ENCODE measurements around the gene NALCN. TPM values are rescaled to one million over a fixed set of nuclear protein-coding genes. Genes with fewer than 3 reads are reported as not detected.

NALCN gene
- total and polyA plus RNA-seq, 2 experiments from 2014 or later: 0.50 to 0.87 TPM

- Mint-ChIP-seq H3K4me3 (no peak overlapping the region), H3K36me3 (ENCODE audit: low read depth) (no peaks in the 10 kb centered on the region), H3K27ac (no peak overlapping the region), H3K27me3 (ENCODE audit: insufficient read depth, low read depth, poor library complexity) (peaks cover 2% of the 10 kb centered on the region), H3K4me1 (peaks cover 38% of the 10 kb centered on the region), H3K9me3 (no peaks in the 10 kb centered on the region)
- Histone ChIP-seq H3K4me3 (no peak overlapping the region), H3K27me3 (ENCODE audit: insufficient read depth) (no peaks in the 10 kb centered on the region), H3K9me2 (ENCODE audit: insufficient read depth) (no peaks in the 10 kb centered on the region), H3K4me2 (no peak overlapping the region), H4K20me1 (replicated peaks; ENCODE audit: insufficient read depth) (no peaks in the 10 kb centered on the region), H2AFZ (0 out of 2 replicates have a peak overlapping the region, but pooled peaks have one; percentile 7), H3K4me1 (ENCODE audit: insufficient read depth) (peaks cover 26% of the 10 kb centered on the region), H3K27ac (ENCODE audit: low read depth) (no peak overlapping the region), H3F3A (replicated peaks; ENCODE audit: low read depth) (no peaks in the 10 kb centered on the region), H3K36me3 (ENCODE audit: insufficient read depth) (no peaks in the 10 kb centered on the region), H3K79me2 (replicated peaks; ENCODE audit: insufficient read depth) (no peaks in the 10 kb centered on the region)
- ATAC-seq (no peak), DNase-seq (ENCODE audit: low spot score) (no peak)
- TF ChIP-seq STAT1 (IDR thresholded peaks at IDR 0.05; ENCODE audit: unreplicated experiment) (no peak), POLR2AphosphoS5 (IDR thresholded peaks at IDR 0.05; ENCODE audit: low read depth) (no peak), ZNF462 (CRISPR knock-in tag; IDR thresholded peaks at IDR 0.05) (no peak)
These were observed 31.4 kb downstream of the NALCN start for GRCh38 chr13:101384929-101385328.

- no peaks in the 10 kb centered on the region; the same call in 2 of the 3 replicates for H3K36me3 Mint-ChIP-seq (ENCODE audit: low read depth)
- Histone ChIP-seq H3K79me2 (replicated peaks; ENCODE audit: insufficient read depth) (no peaks in the 10 kb centered on the region), H3K4me3 (no peak overlapping the region), H4K20me1 (replicated peaks; ENCODE audit: insufficient read depth) (no peaks in the 10 kb centered on the region), H3K27ac (ENCODE audit: low read depth) (no peak overlapping the region), H2AFZ (no peak overlapping the region), H3K4me2 (no peak overlapping the region), H3K4me1 (ENCODE audit: insufficient read depth) (peaks cover 26% of the 10 kb centered on the region), H3K27me3 (ENCODE audit: insufficient read depth) (no peaks in the 10 kb centered on the region), H3K9me2 (ENCODE audit: insufficient read depth) (no peaks in the 10 kb centered on the region), H3F3A (replicated peaks; ENCODE audit: low read depth) (no peaks in the 10 kb centered on the region), H3K36me3 (ENCODE audit: insufficient read depth) (no peaks in the 10 kb centered on the region)
- H3K9me3 Mint-ChIP-seq: no peaks in the 10 kb centered on the region
- no peak overlapping the region for H3K4me3 Mint-ChIP-seq
- H3K4me1 Mint-ChIP-seq: peaks cover 38% of the 10 kb centered on the region
- H3K27me3 Mint-ChIP-seq (ENCODE audit: insufficient read depth, low read depth, poor library complexity): peaks cover 4% of the 10 kb centered on the region
- no peak for DNase-seq (ENCODE audit: low spot score)
- H3K27ac Mint-ChIP-seq: no peak overlapping the region
- ATAC-seq: no peak
- TF ChIP-seq EZH2 (IDR thresholded peaks at IDR 0.05; ENCODE audit: low read depth, unreplicated experiment) (no peak), JUNB (IDR thresholded peaks at IDR 0.05; ENCODE audit: unreplicated experiment) (no peak), ZNF331 (CRISPR knock-in tag; IDR thresholded peaks at IDR 0.05; ENCODE audit: low read depth) (no peak), CTCF (conservative IDR thresholded peaks at IDR 0.05; ENCODE audit: low read depth in 2 of 2) (no peak), POLR2AphosphoS5 (IDR thresholded peaks at IDR 0.05; ENCODE audit: low read depth) (no peak), NANOG (IDR thresholded peaks at IDR 0.05; ENCODE audit: borderline replicate concordance) (no peak)
These were observed 32.7 kb downstream of the NALCN start for GRCh38 chr13:101383595-101383994.
